Stimulated activated CD4-positive, alpha-beta T cell treated with anti-CD3 and anti-CD28 coated beads, TNF-alpha, amount 100 ng/mL, for 1 hour (primary cell): ENCODE data around the gene PNPLA1.

Source experiments
- DNase-seq, 3 donors: peaks; one replicate each; pipeline ENCODE4 v3.0.0-alpha.2; 2020; ENCODE audit warnings: low read depth in 3 of 3, low spot score in 1 of 3

PNPLA1 gene

DNA sequence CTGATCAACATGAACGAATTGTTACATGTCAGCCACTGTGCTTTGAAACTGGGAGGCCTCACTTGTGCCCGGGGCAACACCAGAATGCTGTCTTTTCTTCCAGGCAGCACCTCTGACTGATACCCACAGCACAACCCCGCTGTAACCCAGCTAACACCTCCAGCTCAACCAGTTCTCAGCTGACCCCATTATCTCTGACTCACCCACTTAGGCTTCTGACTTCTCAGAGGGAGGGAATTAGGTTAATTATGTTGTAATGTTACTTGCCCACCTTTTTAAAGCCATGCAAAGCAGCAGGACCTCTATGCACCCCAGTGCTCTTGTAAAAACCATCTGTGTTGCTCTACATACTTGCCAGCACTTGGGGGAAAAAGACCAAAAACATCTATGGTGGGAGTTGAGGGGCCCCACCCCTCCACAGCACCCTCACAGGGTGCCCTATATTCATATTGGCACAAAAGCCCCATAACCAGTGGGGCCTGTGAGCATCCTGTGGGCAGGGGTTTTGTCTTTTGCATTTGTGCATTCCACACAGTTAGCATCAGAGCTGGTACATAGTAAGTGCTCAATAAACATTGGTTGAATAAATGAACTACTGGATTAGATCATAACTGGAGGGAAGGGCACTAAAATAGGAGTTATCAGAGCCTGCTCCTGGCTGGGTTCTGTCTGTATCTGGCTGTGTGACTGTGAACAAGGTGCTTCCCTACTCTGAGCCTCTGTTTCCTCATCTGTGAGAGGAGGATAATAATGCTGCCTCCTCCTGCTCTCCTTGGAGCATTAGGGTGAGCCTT is 44.6 kb downstream of the PNPLA1 start:
- no peak for DNase-seq

DNA sequence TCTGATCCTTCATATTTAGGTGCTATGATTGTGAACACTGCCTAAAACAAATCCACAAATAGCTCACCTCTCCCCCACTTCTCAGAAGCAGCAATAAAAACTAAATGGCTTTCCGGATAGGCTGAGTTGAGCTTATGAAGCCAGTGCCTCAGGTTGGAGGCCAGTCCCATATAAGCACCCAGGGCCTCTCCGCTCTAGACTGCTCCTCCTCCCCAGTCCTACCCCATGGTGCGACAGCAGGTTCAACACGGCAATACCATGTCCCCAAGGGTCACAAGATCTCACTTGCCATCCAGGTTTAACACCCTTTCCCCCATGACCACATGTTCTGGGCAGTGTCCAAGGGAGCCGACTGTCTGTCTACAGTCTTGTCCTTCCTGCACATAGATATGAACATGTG is 46.1 kb downstream of the PNPLA1 start:
- DNase-seq = no peak

DNA sequence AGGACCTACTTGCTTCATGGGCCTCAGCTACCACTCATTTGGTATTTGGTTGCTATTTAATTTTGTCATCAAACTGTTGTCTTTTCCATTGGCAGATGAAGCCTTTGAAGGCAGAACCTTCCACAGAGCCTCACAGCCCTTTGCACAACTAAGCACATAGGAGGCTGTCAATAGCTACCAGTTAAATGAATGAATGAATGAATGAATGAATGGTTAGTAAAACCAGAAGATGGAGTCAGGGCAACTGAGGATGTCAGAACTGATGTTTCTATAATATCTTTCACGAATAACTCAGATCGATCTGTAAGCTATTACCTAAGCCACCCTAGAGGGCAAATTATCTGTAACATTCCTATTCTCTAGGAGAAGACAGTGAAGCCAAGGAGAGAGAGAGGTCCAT is 47.8 kb downstream of the PNPLA1 start:
- no peak for DNase-seq

DNA sequence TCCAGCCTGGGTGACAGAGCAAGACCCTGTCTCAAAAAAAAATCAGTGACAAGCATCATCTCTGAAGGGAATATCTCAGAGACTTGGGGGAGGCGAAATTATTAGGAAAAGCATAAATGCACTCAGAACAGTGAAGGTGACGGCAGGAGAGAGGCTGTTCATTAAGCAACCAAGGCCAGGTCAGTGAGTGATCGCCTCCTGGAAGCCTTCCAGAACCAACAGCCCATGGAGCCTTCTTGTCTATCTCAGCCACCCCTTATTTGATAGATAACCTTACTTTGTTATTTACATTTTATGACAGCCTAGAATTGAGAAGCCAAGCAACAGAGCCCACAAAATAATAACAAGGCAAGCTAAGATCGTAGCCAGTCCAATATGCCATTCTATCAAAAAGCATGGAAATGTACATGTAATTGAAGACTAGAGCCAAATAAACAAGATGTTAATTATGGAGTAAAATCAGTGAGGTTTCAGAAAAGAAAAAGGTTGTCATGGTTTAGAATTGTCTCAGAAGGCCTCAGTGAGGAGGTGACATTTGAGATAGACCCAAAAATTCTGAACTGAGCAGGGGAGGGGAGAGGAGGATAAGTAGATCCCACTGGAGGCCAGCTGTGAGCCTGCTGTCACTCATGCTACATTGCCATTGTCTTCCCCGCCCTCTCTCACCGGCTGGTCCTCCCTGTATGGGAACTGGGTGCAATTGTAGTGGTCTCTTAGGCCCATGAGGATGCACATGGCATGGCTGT is 49.0 kb downstream of the PNPLA1 start:
- no peak for DNase-seq

DNA sequence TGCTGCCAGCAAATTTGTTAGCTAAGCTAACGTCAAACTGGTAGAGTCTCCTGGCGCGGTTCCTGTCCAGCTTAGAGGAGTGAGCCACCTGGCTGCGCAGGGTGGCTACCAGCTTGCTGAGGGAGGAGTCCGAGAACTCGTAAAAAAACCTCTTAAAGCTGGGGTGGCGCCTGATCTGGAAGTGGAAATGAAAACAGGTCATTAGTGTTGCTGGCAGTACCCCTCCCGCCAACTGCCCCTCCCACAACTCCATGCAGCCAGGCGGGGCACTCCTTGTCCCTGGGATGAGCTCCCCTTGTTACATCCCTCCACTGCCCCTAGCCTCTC is 49.5 kb downstream of the PNPLA1 start:
- no peak for DNase-seq

DNA sequence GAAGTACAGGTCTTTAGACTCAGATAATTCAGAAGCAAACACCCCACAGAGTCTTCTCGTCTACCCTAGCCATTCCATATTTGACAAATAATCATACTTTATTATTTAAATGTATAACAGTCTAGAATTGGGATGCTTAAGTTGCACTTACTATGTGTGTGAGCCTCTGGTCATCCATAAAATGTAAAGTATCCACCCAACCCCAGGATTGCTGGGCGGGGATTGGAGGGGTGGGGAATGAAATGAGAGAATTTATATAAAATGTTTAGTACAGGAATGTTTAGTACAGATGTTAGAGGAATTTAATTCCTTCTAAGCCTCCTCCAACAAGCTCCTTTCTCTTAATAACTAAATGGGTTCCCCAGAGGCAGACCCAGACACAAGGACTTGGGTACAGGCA is 50.0 kb downstream of the PNPLA1 start:
- no peak for DNase-seq

DNA sequence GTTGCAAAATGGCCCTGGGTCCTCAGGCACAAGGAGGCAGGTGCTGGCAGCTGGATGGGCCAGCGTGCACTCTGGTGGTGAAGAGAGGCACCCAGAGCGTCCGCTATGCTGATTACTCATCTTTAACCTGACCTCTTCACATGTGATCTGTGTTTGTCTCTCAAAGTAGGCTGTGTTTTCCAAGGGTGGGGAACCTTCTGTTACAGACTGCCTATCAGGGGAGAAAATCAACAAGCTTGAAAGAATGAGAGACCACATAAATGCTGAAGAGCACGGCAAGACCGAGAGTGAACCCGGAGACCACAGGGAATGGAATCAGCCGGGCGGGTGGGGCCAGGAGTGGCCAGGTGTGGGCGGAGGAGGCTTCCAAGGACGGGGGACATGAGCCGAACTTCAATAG is 50.6 kb downstream of the PNPLA1 start:
- DNase-seq = no peak

DNA sequence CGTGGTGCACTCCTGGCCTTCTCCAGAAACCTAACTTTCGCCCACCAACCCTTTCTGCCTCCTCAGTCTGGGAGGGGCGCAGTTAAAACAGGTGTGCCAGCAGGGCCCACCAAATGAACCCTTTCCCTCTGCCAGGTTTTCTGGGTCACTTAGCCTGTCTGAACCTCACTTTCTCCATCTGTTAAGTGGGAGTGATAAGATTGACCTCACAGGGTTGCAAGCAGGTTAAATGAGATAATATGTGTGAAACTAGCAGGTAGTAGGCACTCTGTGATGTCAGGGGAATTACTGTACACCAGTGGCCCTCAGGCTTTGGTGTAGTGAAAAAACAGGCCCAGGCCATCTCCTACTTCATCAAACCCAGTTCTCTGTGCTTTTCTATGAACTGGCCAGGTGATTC is 52.7 kb downstream of the PNPLA1 start:
- no peak for DNase-seq

DNA sequence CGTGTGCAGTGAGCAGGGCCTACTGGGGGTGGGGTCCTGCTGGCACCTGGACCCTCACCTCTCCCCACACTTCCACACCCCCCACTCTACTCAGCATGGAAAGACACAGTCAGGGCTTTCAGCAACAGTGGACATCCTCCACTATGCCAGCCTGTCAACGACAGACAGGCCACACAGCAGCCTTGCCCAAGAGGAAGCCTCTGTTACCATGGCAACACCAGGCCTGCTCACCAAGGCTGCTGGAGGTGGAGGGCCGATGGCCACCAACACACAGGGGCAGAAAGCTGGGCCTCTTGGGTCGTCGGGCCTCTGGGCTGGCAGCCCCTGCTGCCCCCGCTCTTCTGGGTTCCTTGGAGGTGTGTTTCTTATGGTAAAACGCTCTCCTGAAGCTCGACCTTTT is 53.2 kb downstream of the PNPLA1 start:
- no peak for DNase-seq

DNA sequence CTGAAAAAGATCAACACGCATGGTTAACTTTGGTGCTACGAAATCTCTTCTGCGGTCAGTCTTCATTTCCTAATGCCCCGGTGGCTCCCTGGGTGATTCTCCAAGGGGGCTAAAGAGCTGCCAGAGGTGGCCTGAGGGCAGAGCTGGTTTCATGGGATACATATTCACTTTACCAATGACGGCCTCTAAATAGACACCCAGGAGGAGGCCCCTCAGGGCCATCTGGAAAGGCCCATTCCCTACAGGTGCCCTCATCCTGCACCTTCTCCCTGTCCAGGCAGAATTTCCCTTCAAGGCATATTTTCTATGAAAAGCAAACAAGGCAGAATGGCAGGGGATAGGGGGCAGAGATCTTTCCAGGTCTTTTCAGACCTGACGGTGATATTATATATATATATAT is 54.3 kb downstream of the PNPLA1 start:
- no peak for DNase-seq

DNA sequence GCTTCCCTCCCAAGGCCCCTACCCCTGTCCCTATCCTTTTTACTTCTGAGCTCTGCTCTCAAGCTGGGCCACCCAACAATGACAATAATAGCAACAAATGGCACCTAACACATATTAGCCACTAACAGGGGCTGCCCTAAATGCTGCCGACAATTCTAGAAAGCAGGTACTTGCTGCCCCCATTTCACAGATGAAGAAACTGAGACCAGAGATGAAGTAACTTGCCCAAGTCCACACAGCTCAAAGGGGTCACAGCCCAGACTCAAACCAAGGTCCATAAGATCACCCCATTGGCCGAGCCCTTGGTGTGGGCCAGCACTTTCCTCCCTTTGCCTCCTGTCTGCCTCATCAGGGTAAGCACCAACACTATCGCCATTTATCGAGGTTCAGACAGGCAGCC is 54.9 kb downstream of the PNPLA1 start:
- DNase-seq = no peak

DNA sequence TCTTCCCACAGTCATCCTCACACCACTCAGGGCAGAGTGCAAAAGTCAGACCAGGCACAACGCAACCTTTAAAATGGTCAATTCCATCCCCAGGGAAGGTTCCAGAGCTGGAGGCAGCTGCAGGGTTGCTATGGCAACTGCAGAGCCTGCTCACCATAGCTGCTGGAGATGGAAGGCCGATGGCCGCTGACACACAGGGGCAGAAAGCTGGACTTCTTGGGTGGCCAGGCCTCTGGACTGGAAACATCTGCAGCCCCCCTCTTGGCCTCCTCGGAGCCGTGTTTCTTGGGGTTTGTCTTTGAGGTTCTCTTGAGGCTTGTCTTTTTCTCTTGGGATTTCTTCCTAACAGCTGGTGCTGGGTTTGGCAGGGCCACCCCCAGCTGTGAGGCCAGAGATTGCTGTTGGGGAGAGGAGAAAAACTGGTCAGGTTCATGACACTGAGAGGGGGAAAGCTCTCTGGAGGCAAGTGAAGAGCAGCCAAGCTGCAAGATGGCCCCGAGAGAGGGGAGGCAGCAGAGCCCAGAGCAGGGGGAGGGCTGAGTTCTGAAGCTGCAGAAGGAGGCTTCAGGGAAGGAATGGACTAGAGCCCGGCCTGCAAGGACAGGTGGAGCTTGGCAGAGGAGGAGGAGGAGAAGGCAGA is 56.6 kb downstream of the PNPLA1 start:
- DNase-seq = no peak

DNA sequence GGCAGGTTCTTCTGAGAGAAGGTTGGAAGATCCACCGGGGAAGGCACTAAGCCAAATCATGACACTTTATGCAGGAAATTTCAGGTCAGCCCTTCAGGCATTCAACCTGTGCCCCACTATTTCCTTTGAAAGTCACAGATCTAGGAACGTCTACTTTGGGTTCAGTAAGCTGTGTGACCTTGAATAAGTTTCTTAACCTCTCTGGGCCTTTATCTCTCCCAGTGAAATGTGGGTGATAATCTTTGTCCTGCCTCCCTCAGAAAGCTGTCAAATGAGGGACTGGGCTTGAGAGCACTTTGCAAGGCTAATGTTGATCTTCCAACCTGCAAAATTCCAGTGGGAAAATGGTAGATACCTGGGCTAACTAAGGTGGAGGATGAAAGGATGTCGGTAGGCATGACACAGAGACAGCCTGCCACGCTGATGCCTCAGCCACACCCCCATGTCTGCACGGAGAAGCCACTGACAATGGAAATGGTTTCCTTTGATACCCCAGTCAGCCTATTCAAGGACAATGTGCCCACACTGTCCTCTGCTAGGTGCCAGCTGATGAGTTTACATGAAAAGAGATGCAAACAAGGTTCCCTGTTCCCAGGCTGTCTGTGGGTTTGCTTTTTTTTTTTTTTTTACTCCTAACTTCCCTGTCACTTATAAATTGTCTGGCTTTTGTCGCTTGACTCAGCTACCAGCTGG is 57.5 kb downstream of the PNPLA1 start:
- DNase-seq = no peak

DNA sequence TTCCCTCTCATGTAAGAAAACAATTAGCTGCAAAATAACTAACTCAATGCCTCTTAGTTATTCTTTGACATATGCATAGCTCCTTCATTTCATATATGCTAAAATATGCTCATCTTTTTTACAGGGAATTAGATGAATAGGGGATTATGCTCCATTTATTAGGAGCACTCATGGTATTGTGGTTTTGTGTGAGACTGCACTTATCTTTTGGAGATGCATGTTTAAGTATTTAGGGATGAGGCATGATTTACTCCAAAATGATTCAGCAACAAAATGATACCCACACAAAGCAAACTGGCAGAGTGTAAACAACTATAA is 58.0 kb downstream of the PNPLA1 start:
- DNase-seq = no peak

DNA sequence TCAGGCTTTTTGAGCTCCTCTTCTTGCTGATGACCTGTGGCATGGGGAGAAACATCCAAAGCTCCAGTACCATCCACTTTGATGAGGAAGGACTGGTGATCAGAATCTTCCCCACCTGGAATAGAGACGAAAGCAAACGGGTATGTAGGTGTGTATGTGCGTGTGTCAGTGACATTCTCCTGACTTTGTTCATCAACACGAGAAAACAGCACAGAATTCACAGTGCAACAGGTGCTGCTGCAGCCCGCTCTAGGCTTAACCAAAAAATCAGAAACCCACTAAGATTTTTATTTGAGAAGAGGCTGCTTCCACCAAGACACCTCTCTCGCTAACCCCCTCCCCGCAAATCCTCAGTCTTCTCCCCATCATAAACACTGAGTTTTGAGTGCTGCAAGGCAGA is 58.7 kb downstream of the PNPLA1 start:
- DNase-seq = no peak

DNA sequence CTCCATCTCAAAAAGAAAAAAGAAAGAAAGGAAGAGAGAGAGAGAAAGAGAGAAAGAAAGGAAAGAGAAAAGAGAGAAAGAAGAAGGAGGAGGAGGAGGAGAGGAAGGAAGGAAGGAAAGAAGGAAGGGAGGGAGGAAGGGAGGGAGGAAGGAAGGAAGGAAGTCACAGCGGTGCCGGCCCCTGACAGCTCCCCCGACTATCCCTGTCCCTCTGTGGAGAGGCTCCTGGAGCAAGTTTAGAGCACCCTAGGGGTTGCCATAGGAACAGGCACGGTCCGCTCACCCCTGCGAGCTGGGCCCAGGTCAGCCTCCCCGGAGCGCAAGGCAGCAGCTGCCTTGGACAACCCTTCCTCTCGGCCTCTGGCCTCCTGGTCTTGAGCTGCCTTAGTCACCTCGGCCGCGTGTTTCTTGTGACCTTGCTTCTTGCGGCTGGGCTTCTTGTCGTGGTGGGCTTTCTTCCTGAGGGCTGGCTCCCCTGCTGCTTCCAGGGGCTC is 60.0 kb downstream of the PNPLA1 start:
- no peak for DNase-seq

DNA sequence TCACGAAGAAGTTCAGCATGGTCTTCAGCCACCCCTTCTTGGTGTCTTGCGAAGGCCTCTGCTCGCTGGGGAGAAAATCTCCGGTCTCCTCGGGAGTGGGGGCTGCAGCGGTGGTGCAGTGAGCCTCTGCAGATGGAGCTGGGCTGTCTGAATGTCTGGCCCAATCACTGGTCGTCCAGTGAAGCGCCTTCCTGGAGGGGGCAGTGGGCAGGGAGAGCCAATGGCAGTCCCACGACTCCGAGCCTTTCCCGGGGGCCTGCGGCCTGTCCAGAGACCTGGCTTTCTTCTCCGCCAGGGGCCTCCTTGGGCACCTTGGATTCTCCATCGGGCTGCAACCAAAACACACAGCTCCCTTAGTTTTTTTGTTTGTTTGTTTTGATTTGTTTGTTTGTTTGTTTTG is 60.5 kb downstream of the PNPLA1 start:
- no peak for DNase-seq

DNA sequence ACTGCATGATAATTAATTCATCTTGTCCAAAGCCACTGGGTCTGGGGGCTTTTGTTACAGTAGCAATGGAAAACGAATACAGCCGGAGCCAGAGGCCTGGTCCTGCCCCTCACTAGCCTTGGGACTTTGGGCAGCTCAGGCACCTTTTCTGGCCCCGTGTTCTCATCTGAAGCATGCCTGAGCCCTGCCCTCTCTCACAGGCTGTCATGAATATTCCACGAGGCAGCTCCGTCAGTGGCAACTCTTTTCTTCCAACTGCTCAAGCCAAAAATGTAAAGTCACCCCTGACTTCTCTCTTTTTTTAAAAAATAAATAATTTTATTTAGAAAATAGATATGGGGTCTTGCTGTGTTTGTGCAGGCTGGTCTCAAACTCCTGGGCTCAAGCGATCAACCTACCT is 61.5 kb downstream of the PNPLA1 start:
- no peak for DNase-seq

DNA sequence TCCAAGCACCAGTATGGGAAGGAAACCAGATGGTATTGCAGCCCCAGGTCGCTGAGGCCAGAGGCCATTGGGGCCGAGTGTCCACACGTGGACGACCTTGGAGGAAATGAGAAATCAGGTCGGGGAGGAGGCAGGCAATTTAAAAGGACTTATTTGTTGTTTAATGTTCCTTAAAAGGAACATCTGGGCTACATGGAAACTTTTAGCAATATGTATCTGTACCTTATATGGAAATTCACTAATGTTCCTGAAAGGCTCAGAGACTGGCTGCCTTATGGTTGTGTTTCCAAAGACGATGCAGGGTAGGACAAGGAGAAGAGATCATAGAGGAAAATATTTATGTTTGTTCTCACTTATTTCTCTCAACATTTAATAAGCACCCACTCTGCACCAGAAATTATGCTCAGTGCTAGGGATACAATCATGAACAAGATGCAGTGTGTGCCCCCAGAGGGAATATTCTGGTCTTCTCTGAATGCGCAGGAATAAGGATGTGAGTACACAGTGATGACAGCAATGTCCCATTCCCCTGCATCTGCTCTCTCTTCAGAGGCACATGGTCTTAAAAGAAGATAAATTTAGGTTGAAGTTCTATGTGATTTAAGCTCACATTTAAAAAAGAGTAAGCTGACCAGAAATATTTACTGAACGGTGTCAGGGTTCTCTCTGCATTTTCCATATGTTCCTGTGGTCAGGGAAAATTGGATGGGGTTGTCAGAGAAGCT is 63.5 kb downstream of the PNPLA1 start:
- no peak for DNase-seq

DNA sequence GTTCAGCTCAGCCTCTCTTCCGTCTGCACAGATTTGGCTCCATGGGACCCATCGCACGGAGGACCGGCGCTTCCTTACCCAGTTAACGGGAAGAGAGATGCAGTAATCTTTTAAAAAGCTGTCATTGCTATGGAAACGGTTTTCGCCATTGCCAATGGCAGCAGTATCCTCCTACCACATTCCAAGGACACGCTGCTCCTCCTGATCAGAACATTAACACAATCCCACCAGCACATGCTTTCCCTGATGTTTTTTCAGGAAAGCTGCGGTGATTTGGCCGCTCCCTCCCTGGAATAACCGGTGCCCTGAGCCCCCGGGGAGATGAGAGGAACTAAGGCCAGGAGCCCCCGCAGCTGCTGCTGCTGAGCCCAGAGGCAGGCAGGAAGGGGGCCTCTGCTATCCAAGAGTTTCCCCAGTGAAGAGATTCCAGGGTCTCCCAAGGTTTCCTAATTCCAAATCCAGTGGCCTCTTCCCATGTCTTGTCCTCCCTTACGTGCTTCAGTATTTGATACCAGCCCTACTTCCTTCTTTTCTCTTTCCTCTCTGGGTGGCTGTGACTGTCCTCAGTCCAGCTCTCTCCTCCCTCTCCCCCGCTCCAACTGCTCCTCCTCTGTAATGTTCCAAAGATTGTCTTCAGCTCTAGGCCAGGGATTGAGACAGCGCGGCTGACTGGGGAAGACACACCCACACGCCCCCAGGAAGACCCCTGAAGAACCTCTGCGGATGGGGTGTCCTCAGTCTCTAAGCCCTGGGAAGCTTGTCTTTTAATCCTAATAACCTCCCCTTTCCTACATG is 64.3 kb downstream of the PNPLA1 start:
- no peak for DNase-seq
